ENCODE measurements around the gene INPP5D.
"Not testable (repeated sequence)": the region's sequence is repeated elsewhere in the genome, so short reads cannot be mapped to it uniquely, and the experiment has no call there.

The INPP5D gene

DNA sequence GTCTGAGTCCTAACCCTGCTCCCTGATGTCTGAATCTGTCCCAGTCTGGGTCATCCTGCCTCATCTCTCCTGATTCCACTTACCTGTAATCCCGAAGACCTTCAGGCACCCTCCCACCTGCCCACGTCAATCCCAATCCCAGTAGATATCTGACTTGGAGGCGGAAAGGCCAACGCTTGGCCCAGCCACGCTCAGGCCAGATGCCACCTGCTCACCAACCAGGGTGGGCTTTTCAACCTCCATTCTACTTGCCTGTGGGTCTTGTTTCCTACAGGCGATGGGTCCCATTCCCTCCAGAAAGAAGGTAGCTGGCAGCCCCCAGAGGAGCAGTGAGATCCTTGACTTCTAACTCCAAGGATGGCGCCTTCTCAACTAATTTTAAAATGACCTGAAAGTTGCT lies 59.7 kb downstream of the INPP5D start:
- Histone ChIP-seq H3K4me3 (no peak overlapping the region), H4K20me1 (peaks cover 100% of the 10 kb centered on the region), H3K36me3 (peaks cover 82% of the 10 kb centered on the region), H3K27me3 (no peaks in the 10 kb centered on the region), H3K9me3 (no peaks in the 10 kb centered on the region), H3K4me2 (no peak overlapping the region), H3K27ac (no peak overlapping the region), H3K4me1 (peaks cover 32% of the 10 kb centered on the region), H3K9ac (no peak overlapping the region)
- no peak for TF ChIP-seq Cebpa-rat (IDR thresholded peaks at IDR 0.05)

GRCh38 chr2:233120459-233120858 lies 60.3 kb downstream of the INPP5D start:
- Histone ChIP-seq H3K27me3 (no peaks in the 10 kb centered on the region), H3K4me2 (no peak overlapping the region), H3K4me1 (peaks cover 32% of the 10 kb centered on the region), H3K36me3 (peaks cover 82% of the 10 kb centered on the region), H3K9ac (no peak overlapping the region), H4K20me1 (peaks cover 100% of the 10 kb centered on the region), H3K9me3 (no peaks in the 10 kb centered on the region), H3K4me3 (no peak overlapping the region), H3K27ac (no peak overlapping the region)
- no peak for TF ChIP-seq Cebpa-rat (IDR thresholded peaks at IDR 0.05)

- Histone ChIP-seq H3K4me2 (no peak overlapping the region), H3K27me3 (no peaks in the 10 kb centered on the region)
- no peak for TF ChIP-seq Cebpa-rat (IDR thresholded peaks at IDR 0.05)
These were observed 61.7 kb downstream of the INPP5D start for GRCh38 chr2:233121856-233122255.

DNA sequence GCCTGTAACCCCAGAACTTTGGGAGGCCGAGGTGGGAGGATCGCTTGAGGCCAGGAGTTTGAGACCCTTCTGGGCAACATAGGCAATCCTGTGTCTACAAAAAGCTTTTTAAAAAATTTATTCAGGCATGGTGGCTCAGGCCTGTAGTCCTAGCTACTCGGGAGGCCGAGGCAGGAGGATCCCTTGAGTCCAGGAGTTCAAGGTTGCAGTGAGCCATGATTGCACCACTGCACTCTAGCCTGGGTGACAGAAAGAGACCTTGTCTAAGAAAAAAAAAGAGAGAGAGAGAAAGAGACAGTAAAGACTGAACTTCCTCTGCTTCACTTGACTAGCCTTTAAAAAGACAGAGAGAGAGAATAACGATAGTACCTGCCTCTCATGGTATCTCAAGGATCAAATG lies 62.4 kb downstream of the INPP5D start:
- TF ChIP-seq Cebpa-rat (IDR thresholded peaks at IDR 0.05) = no peak
- H3K27me3 ChIP-seq = no peaks in the 10 kb centered on the region
- no peak overlapping the region for H3K4me3 ChIP-seq
- no peak overlapping the region for H3K4me2 ChIP-seq
- no peak overlapping the region for H3K9ac ChIP-seq
- H3K36me3 ChIP-seq = peaks cover 86% of the 10 kb centered on the region
- H3K27ac ChIP-seq = no peak overlapping the region
- peaks cover 100% of the 10 kb centered on the region for H4K20me1 ChIP-seq
- no peaks in the 10 kb centered on the region for H3K9me3 ChIP-seq
- H3K4me1 ChIP-seq = peaks cover 23% of the 10 kb centered on the region

More at GRCh38 chr2:233121856-233122255, 61.7 kb downstream of the INPP5D start:
- H3K27ac ChIP-seq = no peak overlapping the region
- H4K20me1 ChIP-seq = peaks cover 100% of the 10 kb centered on the region
- peaks cover 86% of the 10 kb centered on the region for H3K36me3 ChIP-seq
- H3K9ac ChIP-seq = no peak overlapping the region
- H3K4me3 ChIP-seq = no peak overlapping the region
- H3K4me1 ChIP-seq = peaks cover 29% of the 10 kb centered on the region
- no peaks in the 10 kb centered on the region for H3K9me3 ChIP-seq

DNA sequence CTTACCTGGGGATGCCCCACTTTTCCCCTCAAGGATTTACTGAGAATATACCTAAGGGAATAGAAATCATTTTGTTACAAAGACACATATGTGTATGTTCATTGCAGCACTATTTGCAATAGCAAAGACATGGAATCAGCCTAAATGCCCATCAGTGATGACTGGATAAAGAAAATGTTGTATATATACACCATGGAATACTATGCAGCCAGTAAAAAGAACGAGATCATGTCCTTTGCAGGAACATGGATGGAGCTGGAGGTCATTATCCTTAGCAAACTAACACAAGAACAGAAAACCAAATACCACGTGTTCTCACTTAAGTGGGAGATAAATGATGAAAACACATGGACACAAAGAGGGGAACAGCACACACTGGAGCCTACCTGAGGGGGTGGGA lies 63.4 kb downstream of the INPP5D start:
- peak overlapping the region; percentile 90 for H3K4me2 ChIP-seq

GRCh38 chr2:233124421-233125080 lies 64.4 kb downstream of the INPP5D start:
- Histone ChIP-seq H3K27ac (peak overlapping the region; percentile 65), H4K20me1 (peaks cover 99% of the 10 kb centered on the region), H3K4me2 (peak overlapping the region; percentile 90), H3K36me3 (peaks cover 89% of the 10 kb centered on the region), H3K27me3 (no peaks in the 10 kb centered on the region), H3K4me3 (peak overlapping the region; percentile 32), H3K9ac (peak overlapping the region; percentile 56), H3K9me3 (no peaks in the 10 kb centered on the region), H3K4me1 (peaks cover 34% of the 10 kb centered on the region)
- TF ChIP-seq Cebpa-rat (IDR thresholded peaks at IDR 0.05) = no peak

More for the DNA sequence above, 63.4 kb downstream of the INPP5D start:
- not testable (repeated sequence) for H3K27me3 ChIP-seq, H3K9ac ChIP-seq, H3K9me3 ChIP-seq, H3K27ac ChIP-seq, H3K4me3 ChIP-seq
- peaks cover 24% of the 10 kb centered on the region for H3K4me1 ChIP-seq
- H3K36me3 ChIP-seq = peaks cover 86% of the 10 kb centered on the region
- H4K20me1 ChIP-seq = peaks cover 100% of the 10 kb centered on the region

DNA sequence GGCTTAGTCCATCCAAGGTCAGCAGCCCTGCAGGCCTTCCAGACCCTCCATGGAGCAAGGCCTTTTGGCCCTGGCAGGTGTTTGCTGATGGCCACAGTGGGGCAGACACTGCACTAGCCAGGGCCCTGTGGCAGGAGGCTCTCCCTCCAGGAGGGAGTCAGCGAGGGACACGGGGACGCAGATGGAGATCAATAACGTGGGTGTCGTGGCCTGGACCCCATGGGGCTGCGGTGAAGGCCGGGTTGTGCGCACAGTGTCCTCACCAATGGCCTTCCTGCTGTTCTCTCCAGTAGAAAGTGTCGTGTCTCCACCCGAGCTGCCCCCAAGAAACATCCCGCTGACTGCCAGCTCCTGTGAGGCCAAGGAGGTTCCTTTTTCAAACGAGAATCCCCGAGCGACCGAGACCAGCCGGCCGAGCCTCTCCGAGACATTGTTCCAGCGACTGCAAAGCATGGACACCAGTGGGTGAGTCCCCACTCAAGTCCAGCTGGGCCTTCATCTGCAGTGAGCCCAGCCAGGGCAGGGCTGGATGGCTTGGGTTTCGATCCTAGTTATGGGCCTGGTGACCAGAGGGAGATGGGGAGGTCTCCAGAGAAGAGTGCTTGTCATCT lies 65.4 kb downstream of the INPP5D start:
- Histone ChIP-seq H3K9ac (peak overlapping the region; percentile 49; the same call in 1 of the 2 replicates), H3K9me3 (no peaks in the 10 kb centered on the region), H3K27me3 (no peaks in the 10 kb centered on the region), H4K20me1 (peaks cover 99% of the 10 kb centered on the region), H3K4me3 (no peak overlapping the region), H3K4me1 (peaks cover 40% of the 10 kb centered on the region), H3K4me2 (peak overlapping the region; percentile 90), H3K27ac (peak overlapping the region; percentile 21; the same call in 1 of the 2 replicates), H3K36me3 (peaks cover 89% of the 10 kb centered on the region)
- TF ChIP-seq Cebpa-rat (IDR thresholded peaks at IDR 0.05) = no peak

- H3K9me3 ChIP-seq = peaks cover 6% of the 10 kb centered on the region
- no peak for TF ChIP-seq Cebpa-rat (IDR thresholded peaks at IDR 0.05)
- H3K27ac ChIP-seq = no peak overlapping the region
- no peak overlapping the region for H3K4me3 ChIP-seq
- H3K36me3 ChIP-seq = peaks cover 96% of the 10 kb centered on the region
- peaks cover 29% of the 10 kb centered on the region for H3K4me1 ChIP-seq
- H4K20me1 ChIP-seq = peaks cover 74% of the 10 kb centered on the region
- H3K27me3 ChIP-seq = no peaks in the 10 kb centered on the region
- peak overlapping the region; percentile 0; the same call in 1 of the 2 replicates for H3K4me2 ChIP-seq
- H3K9ac ChIP-seq = no peak overlapping the region
These were observed 69.3 kb downstream of the INPP5D start for GRCh38 chr2:233129351-233129978.

DNA sequence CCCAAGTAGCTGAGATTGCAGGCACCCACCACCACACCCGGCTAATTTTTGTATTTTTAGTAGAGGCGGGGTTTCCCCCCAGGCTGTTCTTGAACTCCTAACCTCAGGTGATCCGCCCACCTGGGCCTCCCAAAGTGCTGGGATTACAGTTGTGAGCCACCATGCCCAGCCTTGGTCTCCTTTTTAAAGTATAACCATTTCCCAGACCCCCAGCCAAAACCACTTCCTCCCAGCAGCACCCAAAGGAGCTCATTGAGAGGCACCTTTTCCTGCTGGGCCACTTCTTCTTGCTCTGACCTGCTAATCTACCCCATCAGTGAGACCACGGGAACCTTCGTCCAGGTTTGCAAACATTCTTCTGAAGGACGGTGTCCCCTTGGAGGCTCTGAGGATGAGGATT lies 69.9 kb downstream of the INPP5D start:
- Histone ChIP-seq H3K4me1 (peaks cover 24% of the 10 kb centered on the region), H3K36me3 (peaks cover 100% of the 10 kb centered on the region), H3K9me3 (peaks cover 9% of the 10 kb centered on the region), H3K27ac (no peak overlapping the region), H3K4me2 (peak overlapping the region; percentile 0; the same call in 1 of the 2 replicates), H4K20me1 (peaks cover 69% of the 10 kb centered on the region), H3K9ac (no peak overlapping the region), H3K27me3 (no peaks in the 10 kb centered on the region), H3K4me3 (no peak overlapping the region)
- no peak for TF ChIP-seq Cebpa-rat (IDR thresholded peaks at IDR 0.05)

- no peak overlapping the region for H3K4me3 ChIP-seq
- peaks cover 99% of the 10 kb centered on the region for H3K36me3 ChIP-seq
- peaks cover 64% of the 10 kb centered on the region for H4K20me1 ChIP-seq
- H3K4me2 ChIP-seq = no peak overlapping the region
- no peak for TF ChIP-seq Cebpa-rat (IDR thresholded peaks at IDR 0.05)
- H3K9ac ChIP-seq = no peak overlapping the region
- H3K27me3 ChIP-seq = no peaks in the 10 kb centered on the region
- peaks cover 19% of the 10 kb centered on the region for H3K4me1 ChIP-seq
- H3K27ac ChIP-seq = no peak overlapping the region
- peaks cover 14% of the 10 kb centered on the region for H3K9me3 ChIP-seq
These were observed 70.4 kb downstream of the INPP5D start for GRCh38 chr2:233130481-233131020.
